ENCODE measurements around the gene SMYD2. TPM values are rescaled to one million over a fixed set of nuclear protein-coding genes. Genes with fewer than 3 reads are reported as not detected.

Gene SMYD2
- total RNA-seq, 1 experiment from 2014 or later, result 27.2 TPM

GRCh38 chr1:214280386-214281020, 456 bp upstream of the SMYD2 start:
- no TSS peak for BruUV-seq (replicated peaks)
- Histone ChIP-seq H4K20me1 (ENCODE audit: insufficient read depth) (no peaks in the 10 kb centered on the region), H3K9ac (ENCODE audit: low read length) (peak overlapping the region; percentile 74), H3K79me2 (ENCODE audit: insufficient read depth, low read length) (peaks cover 39% of the 10 kb centered on the region), H3K36me3 (ENCODE audit: control insufficient read depth in 1 of 2, insufficient read depth in 2 of 2, low read length in 2 of 2) (no peaks in the 10 kb centered on the region), H3K27me3 (ENCODE audit: insufficient read depth, low read length) (no peaks in the 10 kb centered on the region), H3K27ac (ENCODE audit: low read depth, low read length) (peak overlapping the region; percentile 90), H3K4me1 (ENCODE audit: control insufficient read depth in 1 of 2, insufficient read depth in 2 of 2, low read length in 2 of 2) (peaks cover 15 to 24% of the 10 kb centered on the region in 2 experiments; a peak in 3 of 4 replicates), H3K4me3 (replicated peaks in 1 of 2; ENCODE audit: low read depth in 1 of 2, low read length in 2 of 2) (peak overlapping the region; percentile 69 to 75), H3K9me2 (ENCODE audit: insufficient read depth) (no peaks in the 10 kb centered on the region), H2AFZ (ENCODE audit: low read depth, low read length, poor library complexity, severe bottlenecking) (no peak overlapping the region), H3K4me2 (ENCODE audit: low read length) (peak overlapping the region; percentile 93), H3K9me3 (ENCODE audit: control insufficient read depth in 1 of 2, insufficient read depth in 1 of 2, low read depth in 1 of 2, low read length in 2 of 2) (no peaks in the 10 kb centered on the region)
- ChIA-PET CTCF (interaction anchor here (1.0 to 1.8 kb wide), 2 partner anchors 19 to 51 kb away, joined by 4 to 9 read pairs; no protein-coding TSS in a partner anchor), POLR2A (interaction anchor here (1.0 kb wide), 1 partner anchor 20 kb away, joined by 3 read pairs; no protein-coding TSS in a partner anchor), RAD21 (ENCODE audit: low non-redundant PET in 1 of 2, low total read pairs in 2 of 2, uncharacterized antibody in 2 of 2, unreplicated experiment in 2 of 2) (no interaction called here)
- peak; percentile 67 for ATAC-seq
- TF ChIP-seq EZH2phosphoT487 (IDR thresholded peaks at IDR 0.05; ENCODE audit: borderline replicate concordance) (no peak), MAX (IDR thresholded peaks at IDR 0.05) (peak; percentile 56; the same call in 1 of the 2 replicates), POLR2A (IDR thresholded peaks at IDR 0.05; ENCODE audit: borderline replicate concordance, extremely low read depth, insufficient read depth, insufficient read length) (peak; percentile 13), YY1 (IDR thresholded peaks at IDR 0.05; ENCODE audit: extremely low read depth, insufficient replicate concordance, low read depth, low read length) (no peak), JUND (IDR thresholded peaks at IDR 0.05) (no peak), SIN3A (IDR thresholded peaks at IDR 0.05; ENCODE audit: low read depth) (peak; percentile 7; the same call in 1 of the 2 replicates), TCF7L2 (IDR thresholded peaks at IDR 0.05; ENCODE audit: borderline replicate concordance, extremely low read depth, insufficient read depth, insufficient read length) (no peak), REST (IDR thresholded peaks at IDR 0.05; ENCODE audit: low read depth) (no peak), CTCF (IDR thresholded peaks at IDR 0.05 in 2 of 3, conservative IDR thresholded peaks at IDR 0.05 in 1 of 3; ENCODE audit: borderline replicate concordance in 1 of 3, insufficient read depth in 1 of 3, low read depth in 2 of 3, low read length in 2 of 3) (no peak), EGR1 (IDR thresholded peaks at IDR 0.05; ENCODE audit: low read depth) (no peak), ZFX (IDR thresholded peaks at IDR 0.05) (no peak), SP1 (IDR thresholded peaks at IDR 0.05; ENCODE audit: low read depth) (no peak)
- DNase-seq (ENCODE audit: low read depth, low spot score), result no peak
- intact Hi-C loops (cut with micrococcal nuclease), result loop anchor here (10.0 kb wide), 1 partner anchor 1156 kb away; no protein-coding TSS in a partner anchor
